Activated CD8-positive, alpha-beta memory T cell treated with anti-CD3 and anti-CD28 coated beads, Interleukin-2, amount 10 ng/mL, durations not matched to agents 7 days and 5 days (primary cell): ENCODE measurements around the gene CD93. TPM values are rescaled to one million over a fixed set of nuclear protein-coding genes. Genes with fewer than 3 reads are reported as not detected.

ENCODE experiments used
- ATAC-seq: fragments of 150-1000 bp; cut with Tn5 transposase; one replicate; pipeline ENCODE4 v1.10.0; 2021; ENCODE audit warnings: moderate library complexity
- CTCF ChIA-PET: fragments of 350-600 bp; sonication (Branson Sonifier 250); formaldehyde crosslinking; loops from one replicate; lab custom pipeline; 2021; ENCODE audit warnings: antibody characterized with exemption; lab: Charles Lee
- DNase-seq: peaks from one replicate; pipeline ENCODE4 v3.0.0-alpha.2; 2020
- H3K27ac Mint-ChIP-seq: one replicate; pipeline ENCODE4 v1.8.0; 2021; ENCODE audit warnings: mild to moderate bottlenecking, mixed read lengths
- H3K27me3 Mint-ChIP-seq: one replicate; pipeline ENCODE4 v1.8.0; 2021; ENCODE audit warnings: mixed read lengths
- H3K36me3 Mint-ChIP-seq: one replicate; pipeline ENCODE4 v1.8.0; 2021; ENCODE audit warnings: mild to moderate bottlenecking, mixed read lengths
- H3K4me1 Mint-ChIP-seq: one replicate; pipeline ENCODE4 v1.8.0; 2021; ENCODE audit warnings: mixed read lengths
- H3K4me3 Mint-ChIP-seq: one replicate; pipeline ENCODE4 v1.8.0; 2021; ENCODE audit warnings: mild to moderate bottlenecking, moderate library complexity, mixed read lengths
- H3K9me3 Mint-ChIP-seq: one replicate; pipeline ENCODE4 v1.8.0; 2022; ENCODE audit warnings: low read depth, mixed read lengths
- total RNA-seq, 2 experiments: library from RNA; stranded (reverse); gene quantifications; one replicate each; pipeline ENCODE4 v1.2.3, GENCODE V29; 2021

The CD93 gene
- total RNA-seq, 2 experiments from 2014 or later: 0.54 to 1.6 TPM

DNA sequence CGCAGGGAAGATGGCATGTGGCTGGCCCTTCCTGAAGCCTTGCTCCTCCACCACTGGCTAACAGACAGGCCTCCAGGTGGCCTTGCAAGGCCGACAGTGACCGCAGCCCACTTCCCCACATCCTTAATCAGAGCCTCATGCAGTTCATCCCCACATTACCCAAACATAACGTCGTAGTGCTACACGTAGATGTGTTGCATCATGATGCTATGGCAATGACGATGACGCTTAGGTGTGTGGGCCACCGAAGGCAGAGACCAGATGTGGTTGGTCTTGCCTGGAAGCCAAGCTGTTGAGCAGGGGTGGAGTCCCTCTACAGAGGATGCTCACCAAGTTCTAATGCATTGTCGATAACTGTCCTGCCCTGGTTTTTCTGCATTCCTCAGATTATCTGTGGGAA lies 5.6 kb downstream of the CD93 start:
- DNase-seq: no peak
- no peak for ATAC-seq
- Mint-ChIP-seq H3K27me3 (peaks cover 8% of the 10 kb centered on the region), H3K4me3 (no peak overlapping the region), H3K36me3 (no peaks in the 10 kb centered on the region), H3K9me3 (no peaks in the 10 kb centered on the region), H3K4me1 (peaks cover 4% of the 10 kb centered on the region), H3K27ac (no peak overlapping the region)
- CTCF ChIA-PET: no interaction called here

DNA sequence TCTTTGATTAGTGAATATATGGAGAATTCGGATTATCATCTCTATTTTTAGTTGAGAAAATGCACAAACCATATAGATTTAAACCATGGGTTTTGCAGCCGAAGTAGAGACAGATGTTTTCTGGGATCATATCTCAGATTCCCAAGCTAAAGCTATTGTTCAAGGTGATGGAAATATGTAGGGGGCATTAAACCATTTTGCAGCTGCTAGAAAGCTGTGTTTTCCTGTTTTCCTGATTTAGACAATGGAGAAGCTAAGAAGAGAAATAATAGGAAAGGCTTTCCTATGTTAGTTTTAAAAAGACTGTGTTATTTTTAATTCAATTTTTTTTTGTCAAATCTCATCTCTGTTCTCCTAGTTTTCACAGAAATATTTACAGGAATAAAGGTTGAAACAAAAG lies 6.2 kb downstream of the CD93 start:
- CTCF ChIA-PET: no interaction called here
- no peak overlapping the region for H3K4me3 Mint-ChIP-seq
- H3K4me1 Mint-ChIP-seq: peaks cover 4% of the 10 kb centered on the region

DNA sequence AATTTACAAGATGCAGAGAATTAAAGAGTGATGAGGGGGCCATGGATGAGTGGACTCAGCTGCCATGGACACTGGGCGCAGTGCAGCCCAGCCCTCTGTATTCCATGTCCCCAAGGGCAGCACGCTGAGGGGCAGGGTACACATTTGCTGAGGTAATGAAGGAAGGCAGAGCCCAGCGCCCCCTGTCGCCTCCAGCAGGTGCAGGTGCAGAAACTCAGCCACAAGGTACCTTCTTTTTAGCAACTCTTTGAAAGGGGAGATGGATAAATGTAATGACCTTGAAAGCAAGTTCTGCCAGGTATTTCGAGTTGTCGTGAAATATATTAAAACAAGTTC lies 7.1 kb downstream of the CD93 start:
- H3K27ac Mint-ChIP-seq: no peak overlapping the region
- no peaks in the 10 kb centered on the region for H3K9me3 Mint-ChIP-seq
- no peaks in the 10 kb centered on the region for H3K36me3 Mint-ChIP-seq
- CTCF ChIA-PET: no interaction called here
- H3K27me3 Mint-ChIP-seq: peaks cover 8% of the 10 kb centered on the region
- ATAC-seq: no peak
- no peak for DNase-seq
- H3K4me3 Mint-ChIP-seq: no peak overlapping the region
- peaks cover 4% of the 10 kb centered on the region for H3K4me1 Mint-ChIP-seq

More for the DNA sequence above, 6.2 kb downstream of the CD93 start:
- ATAC-seq (no peak), DNase-seq (no peak)
- H3K27ac Mint-ChIP-seq: no peak overlapping the region
- peaks cover 8% of the 10 kb centered on the region for H3K27me3 Mint-ChIP-seq
- H3K9me3 Mint-ChIP-seq: no peaks in the 10 kb centered on the region
- no peaks in the 10 kb centered on the region for H3K36me3 Mint-ChIP-seq

DNA sequence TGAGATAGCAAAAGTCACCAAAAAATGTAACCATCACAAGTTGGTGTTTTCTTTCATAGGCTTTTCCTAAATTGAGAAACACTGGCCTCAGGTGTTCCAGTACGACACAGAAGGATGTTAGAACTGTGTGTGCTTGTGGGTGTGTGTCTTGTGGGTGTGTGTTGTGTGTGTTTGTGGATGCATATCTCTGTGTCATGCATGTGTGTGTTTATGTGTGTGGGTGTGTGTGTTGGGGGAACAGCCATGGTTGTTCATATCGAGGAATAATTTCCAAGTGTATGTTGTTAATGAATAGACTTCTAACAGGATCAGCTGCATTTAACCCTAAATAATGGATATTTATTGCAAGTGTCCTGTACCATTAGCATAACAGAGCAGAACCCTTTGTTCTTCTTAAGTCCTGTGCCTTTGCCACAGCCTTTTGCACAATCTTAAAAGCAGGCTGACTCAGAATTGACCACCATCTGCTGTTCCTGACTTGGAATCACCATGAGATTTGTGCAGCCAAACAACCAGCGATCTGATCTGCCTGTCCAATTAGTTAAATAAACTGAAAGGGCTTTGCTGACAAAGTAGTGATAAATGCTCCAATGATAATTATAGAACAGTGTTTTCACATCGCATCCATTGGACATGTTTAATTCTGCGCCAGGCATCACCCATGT lies 7.6 kb downstream of the CD93 start:
- Mint-ChIP-seq H3K4me3 (no peak overlapping the region), H3K27me3 (peaks cover 8% of the 10 kb centered on the region), H3K4me1 (peaks cover 4% of the 10 kb centered on the region), H3K27ac (no peak overlapping the region), H3K9me3 (no peaks in the 10 kb centered on the region), H3K36me3 (no peaks in the 10 kb centered on the region)
- DNase-seq: no peak
- CTCF ChIA-PET: no interaction called here
- ATAC-seq: no peak

DNA sequence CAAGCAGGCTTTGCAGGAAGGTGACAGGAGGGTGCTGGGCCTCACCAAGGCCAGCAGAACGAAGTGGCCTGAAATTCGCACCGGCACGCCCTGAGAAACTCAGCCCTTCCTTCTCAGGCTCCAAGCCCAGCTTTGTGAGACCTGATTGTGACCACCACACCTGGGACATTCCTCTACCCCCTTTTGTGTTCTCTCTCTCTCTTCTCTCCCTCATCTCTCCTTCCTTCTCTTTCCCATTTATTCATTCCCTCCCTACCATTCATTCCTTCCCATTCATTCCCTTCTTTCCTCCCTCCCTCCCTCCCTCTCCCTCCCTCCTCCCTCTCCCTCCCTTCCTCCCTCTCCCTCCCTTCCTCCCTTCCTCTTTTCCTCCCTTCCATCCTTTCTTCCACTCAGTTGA lies 8.8 kb downstream of the CD93 start:
- no peak for DNase-seq
- Mint-ChIP-seq H3K4me3 (no peak overlapping the region), H3K4me1 (peaks cover under 1% of the 10 kb centered on the region), H3K9me3 (no peaks in the 10 kb centered on the region), H3K36me3 (no peaks in the 10 kb centered on the region), H3K27me3 (peaks cover 8% of the 10 kb centered on the region), H3K27ac (no peak overlapping the region)
- CTCF ChIA-PET: no interaction called here
- ATAC-seq: no peak

DNA sequence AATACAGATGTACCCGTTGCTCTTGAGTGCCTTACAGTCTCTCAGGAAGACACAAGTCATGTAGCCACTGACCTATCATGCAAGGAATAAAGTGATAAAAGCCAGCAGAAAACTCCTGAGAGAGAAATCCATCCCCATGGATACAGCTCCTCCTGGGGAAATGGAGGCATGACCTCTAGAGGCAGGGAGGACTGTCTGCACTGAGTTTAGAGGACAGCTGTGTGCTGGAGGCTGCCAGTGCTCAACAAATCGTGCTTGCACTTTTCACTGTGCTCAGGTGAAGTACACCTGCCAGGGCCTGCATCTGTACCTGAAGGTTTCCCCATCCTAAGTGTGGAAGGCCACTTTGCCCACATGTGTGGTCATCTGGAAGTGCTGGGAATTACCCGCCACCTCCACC lies 12.1 kb downstream of the CD93 start:
- no peak for DNase-seq
- no peak for ATAC-seq
- Mint-ChIP-seq H3K9me3 (no peaks in the 10 kb centered on the region), H3K36me3 (no peaks in the 10 kb centered on the region), H3K4me3 (no peak overlapping the region), H3K27ac (no peak overlapping the region), H3K4me1 (no peaks in the 10 kb centered on the region), H3K27me3 (peaks cover 3% of the 10 kb centered on the region)
- CTCF ChIA-PET: no interaction called here

DNA sequence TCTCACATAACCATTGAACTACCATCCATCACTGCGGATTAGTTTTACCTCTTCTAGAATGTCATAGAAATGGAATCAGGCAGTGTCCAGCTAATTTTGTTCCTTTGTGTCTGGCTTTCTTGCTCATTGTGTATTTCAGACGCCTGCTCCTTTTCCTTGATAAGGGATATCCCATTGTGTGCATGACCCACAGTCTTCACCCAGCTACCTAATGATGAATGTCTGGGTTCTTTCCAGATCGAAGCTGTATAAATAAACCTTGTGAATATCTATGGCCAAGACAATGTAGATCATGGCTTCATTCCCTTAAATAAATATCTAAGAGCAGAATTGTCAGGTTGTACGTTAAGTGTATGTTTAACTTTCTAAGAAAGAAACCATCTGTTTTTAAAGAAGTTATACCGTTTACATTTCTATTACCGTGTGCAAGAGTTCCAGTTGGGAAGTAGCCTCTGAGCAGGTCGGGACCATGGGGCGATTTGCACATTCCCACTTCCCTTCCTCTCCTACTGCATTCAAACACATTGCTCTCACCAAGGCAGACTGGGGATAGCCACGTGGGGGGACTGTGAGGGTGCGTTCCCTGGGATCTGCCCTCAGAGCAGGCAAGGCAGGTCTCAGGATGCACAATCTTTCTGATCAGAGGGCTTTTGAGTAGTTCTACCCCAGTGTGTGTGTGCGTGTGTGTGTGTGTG lies 13.1 kb downstream of the CD93 start:
- H3K4me1 Mint-ChIP-seq: no peaks in the 10 kb centered on the region
- no peaks in the 10 kb centered on the region for H3K36me3 Mint-ChIP-seq
- DNase-seq (no peak), ATAC-seq (no peak)
- CTCF ChIA-PET: no interaction called here
- no peak overlapping the region for H3K27ac Mint-ChIP-seq
- no peaks in the 10 kb centered on the region for H3K9me3 Mint-ChIP-seq
- H3K4me3 Mint-ChIP-seq: no peak overlapping the region
- peaks cover 3% of the 10 kb centered on the region for H3K27me3 Mint-ChIP-seq

DNA sequence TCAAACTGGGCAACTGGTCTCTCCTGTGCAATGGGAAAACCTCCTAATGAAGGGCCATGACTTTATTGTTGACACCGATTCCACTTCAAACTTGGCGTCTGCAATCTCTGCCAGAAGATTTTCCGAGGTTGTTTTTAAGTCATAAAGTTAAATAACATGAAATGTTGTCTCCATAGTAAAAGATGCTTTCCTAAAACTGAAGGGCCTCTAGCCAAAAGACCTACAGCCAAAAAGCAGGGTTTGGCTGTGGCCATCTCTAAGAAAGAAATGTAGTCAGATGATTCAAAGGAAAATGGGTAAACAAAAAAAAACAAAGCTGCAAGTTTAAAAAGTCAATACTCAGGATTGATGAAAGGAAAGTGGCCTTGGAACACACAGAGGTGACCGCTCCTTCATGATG lies 14.1 kb downstream of the CD93 start:
- Mint-ChIP-seq H3K9me3 (no peaks in the 10 kb centered on the region), H3K4me1 (no peaks in the 10 kb centered on the region), H3K4me3 (no peak overlapping the region), H3K36me3 (no peaks in the 10 kb centered on the region), H3K27me3 (peaks cover 4% of the 10 kb centered on the region), H3K27ac (no peak overlapping the region)
- CTCF ChIA-PET: no interaction called here
- DNase-seq (no peak), ATAC-seq (no peak)

DNA sequence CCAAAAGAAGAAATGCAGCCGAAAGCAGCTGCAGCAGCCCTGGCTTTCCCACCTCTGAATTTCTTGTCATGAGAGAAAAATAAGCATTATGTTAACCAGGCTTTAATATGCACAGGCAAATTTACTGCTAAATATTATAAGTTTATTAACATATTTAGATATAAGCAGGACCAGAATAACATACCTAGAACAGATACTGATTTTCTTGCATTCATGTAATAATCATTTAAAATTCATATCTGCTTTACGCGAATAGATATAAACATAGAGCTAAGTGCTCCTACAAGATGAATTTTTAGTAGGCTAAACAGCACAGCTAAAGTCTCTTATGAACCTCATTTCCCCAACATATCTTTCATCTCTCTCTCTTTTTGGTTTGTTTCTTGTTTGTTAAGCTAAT lies 14.7 kb downstream of the CD93 start:
- H3K36me3 Mint-ChIP-seq: no peaks in the 10 kb centered on the region
- H3K4me1 Mint-ChIP-seq: no peaks in the 10 kb centered on the region
- peaks cover 6% of the 10 kb centered on the region for H3K27me3 Mint-ChIP-seq
- no peaks in the 10 kb centered on the region for H3K9me3 Mint-ChIP-seq
- DNase-seq (no peak), ATAC-seq (no peak)
- H3K27ac Mint-ChIP-seq: no peak overlapping the region
- CTCF ChIA-PET: no interaction called here
- H3K4me3 Mint-ChIP-seq: no peak overlapping the region

DNA sequence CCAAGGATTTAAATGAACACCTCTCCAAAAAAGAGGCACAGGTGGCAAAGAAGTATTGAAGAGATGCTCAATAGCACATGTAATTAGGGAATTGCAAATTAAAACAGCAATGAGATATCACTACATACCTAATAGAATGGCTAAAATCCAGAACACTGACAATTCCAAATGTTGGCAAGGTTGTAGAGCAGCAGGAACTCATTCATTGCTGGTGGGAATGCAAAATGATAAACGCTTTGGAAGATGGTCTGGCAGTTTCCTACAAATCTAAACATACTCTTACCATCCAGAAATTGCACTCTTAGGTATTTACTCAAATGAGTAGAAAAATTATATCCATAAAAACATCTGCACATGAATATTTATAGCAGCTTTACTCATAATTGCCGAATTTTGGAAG lies 17.0 kb downstream of the CD93 start:
- H3K4me1 Mint-ChIP-seq: no peaks in the 10 kb centered on the region
- CTCF ChIA-PET: no interaction called here
- no peaks in the 10 kb centered on the region for H3K36me3 Mint-ChIP-seq
- ATAC-seq (no peak), DNase-seq (no peak)
- no peaks in the 10 kb centered on the region for H3K9me3 Mint-ChIP-seq
- no peak overlapping the region for H3K27ac Mint-ChIP-seq
- no peak overlapping the region for H3K4me3 Mint-ChIP-seq
- peaks cover 6% of the 10 kb centered on the region for H3K27me3 Mint-ChIP-seq

DNA sequence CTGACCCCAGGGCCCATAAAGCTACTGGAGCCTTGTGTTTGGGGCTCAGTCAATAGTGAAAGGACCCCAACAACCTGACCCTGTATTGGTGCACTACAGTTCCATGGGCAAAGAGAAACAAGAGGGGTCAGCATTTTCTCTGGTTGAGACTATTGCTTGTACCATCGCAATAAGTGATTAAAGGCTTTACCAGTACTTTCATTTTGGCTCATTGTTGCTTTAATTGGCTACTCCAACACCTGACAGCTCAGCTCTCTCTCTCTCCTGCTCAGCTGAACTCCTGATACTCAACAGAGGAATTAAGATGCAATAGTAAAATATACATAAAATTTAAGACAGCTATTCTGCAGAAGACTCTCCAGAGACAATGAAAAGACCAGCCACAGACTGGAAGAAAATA lies 17.8 kb downstream of the CD93 start:
- ATAC-seq: no peak
- H3K27ac Mint-ChIP-seq: no peak overlapping the region
- no peak for DNase-seq
- CTCF ChIA-PET: no interaction called here
- no peak overlapping the region for H3K4me3 Mint-ChIP-seq
- no peaks in the 10 kb centered on the region for H3K4me1 Mint-ChIP-seq
- no peaks in the 10 kb centered on the region for H3K36me3 Mint-ChIP-seq
- peaks cover 6% of the 10 kb centered on the region for H3K27me3 Mint-ChIP-seq
- no peaks in the 10 kb centered on the region for H3K9me3 Mint-ChIP-seq

DNA sequence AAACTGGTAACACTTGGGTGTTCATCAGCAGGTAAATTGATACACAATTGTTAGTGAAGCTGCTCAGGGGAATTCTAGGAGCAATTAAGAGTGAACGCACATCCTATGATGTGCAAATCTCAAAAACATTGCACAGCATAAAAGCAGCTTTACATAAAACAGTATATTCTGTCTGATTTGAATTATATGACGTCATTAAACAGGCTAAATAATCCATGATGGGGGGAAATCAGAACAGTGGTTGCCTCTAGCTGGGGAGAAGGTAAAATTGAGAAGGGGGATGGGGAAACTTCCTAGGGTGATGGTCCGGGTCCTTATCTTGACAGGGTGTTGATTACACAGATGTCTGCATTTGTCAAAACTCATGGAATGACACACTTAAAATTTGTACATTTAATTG lies 19.4 kb downstream of the CD93 start:
- no peaks in the 10 kb centered on the region for H3K36me3 Mint-ChIP-seq

DNA sequence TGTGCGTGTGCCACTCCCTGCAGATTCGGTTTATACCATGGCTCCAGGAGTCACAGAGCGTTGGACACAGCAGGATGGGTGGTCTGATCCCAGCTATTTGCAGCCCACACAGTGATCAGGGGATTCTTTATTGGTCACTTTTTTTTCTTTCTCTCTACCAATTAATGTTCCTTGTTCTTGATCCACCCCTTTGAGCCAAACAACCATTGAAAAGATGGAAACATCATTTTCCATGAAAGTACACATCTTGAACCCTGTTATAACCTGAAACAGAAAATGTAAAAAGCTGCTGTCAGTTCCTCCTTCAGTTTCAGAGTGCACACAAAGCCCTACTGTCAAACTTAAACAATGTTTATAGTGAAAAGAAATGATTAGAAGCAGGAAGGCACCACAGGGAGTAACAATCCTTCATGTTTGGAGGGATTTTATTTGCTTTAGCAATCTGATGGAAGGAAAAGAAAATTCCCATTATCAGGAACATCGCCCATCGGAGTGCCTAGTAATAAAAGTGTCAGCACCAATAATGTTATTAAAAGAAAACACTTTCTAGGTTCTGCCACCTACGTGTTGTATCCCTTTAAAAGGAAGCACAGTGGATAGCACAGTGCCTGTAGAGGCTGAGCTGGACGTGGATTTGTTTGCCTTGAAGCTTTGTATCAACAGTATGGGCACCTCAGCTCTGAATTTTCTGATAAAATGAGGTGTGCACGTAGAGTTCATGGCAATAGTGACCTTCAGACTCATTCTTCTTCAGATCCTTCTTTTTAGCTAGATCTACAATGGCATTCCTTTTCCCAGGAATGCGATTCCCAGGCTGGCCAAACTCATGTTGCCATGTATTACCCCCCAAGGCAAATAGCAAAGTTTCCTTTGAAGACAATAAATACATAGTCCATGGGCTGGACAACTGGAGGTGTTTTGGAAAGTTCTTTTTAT lies 20.6 kb downstream of the CD93 start:
- Mint-ChIP-seq H3K9me3 (no peaks in the 10 kb centered on the region), H3K27me3 (peaks cover 10% of the 10 kb centered on the region), H3K36me3 (no peaks in the 10 kb centered on the region), H3K4me1 (no peaks in the 10 kb centered on the region), H3K4me3 (no peak overlapping the region), H3K27ac (no peak overlapping the region)
- ATAC-seq (no peak), DNase-seq (no peak)
- CTCF ChIA-PET: interaction anchor here (1.3 kb wide), 1 partner anchor 15 kb away, joined by 3 read pairs; no protein-coding TSS in a partner anchor

More for the DNA sequence above, 19.4 kb downstream of the CD93 start:
- DNase-seq (no peak), ATAC-seq (no peak)
- peaks cover 6% of the 10 kb centered on the region for H3K27me3 Mint-ChIP-seq
- no peak overlapping the region for H3K27ac Mint-ChIP-seq
- no peak overlapping the region for H3K4me3 Mint-ChIP-seq
- CTCF ChIA-PET: interaction anchor here (0.6 to 1.2 kb wide), 2 partner anchors 46 to 168 kb away, joined by 3 to 4 read pairs; no protein-coding TSS in a partner anchor
- no peaks in the 10 kb centered on the region for H3K4me1 Mint-ChIP-seq
- no peaks in the 10 kb centered on the region for H3K9me3 Mint-ChIP-seq
